CD4-positive, alpha-beta T cell treated with Interleukin-15 for 4 hours (primary cell): ENCODE data around the gene CLEC2B.

ENCODE experiments used
- DNase-seq: peaks from one replicate; pipeline ENCODE4 v3.0.0-alpha.2; 2020; ENCODE audit warnings: low spot score

CLEC2B gene

DNA sequence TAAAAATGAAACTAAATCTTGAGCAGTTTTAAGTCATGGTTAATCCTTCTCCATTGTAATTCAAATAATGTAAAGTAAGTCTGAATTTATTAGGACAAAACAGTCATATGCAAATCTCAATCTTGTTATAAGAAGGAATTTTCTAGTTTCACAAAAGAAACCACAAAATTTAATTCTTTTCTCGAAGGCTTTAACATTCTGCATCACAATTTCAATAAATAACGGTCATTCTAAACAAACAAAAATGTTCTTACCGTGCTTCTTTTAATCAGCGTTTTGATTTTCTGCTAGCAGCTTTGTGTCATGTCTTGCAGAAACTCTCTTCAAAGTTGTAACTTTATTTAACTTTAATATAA lies 225 bp downstream of the CLEC2B start:
- no peak for DNase-seq

DNA sequence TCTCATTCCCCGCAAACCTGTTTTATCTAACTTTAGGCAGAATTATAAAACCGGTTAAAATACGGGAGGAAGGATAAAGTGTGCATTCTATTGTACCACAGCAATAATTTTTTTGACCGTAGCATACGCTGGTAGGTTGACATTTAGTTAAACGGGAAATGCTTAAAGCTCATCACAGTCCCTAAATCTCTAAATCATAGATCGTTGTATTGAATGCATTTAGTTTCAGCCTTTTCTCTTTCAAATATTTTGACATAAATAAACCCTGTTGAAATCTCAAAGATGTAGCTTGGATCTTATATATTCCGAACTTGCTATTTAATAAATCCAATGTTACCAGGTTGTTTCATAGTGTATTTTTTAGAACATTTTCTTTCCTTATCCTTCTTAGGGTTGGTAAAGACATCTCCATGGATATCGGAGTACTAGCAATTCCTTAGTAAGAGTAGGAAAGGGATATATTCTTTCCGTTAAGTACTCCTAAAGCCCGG lies 798 bp downstream of the CLEC2B start:
- DNase-seq: no peak

DNA sequence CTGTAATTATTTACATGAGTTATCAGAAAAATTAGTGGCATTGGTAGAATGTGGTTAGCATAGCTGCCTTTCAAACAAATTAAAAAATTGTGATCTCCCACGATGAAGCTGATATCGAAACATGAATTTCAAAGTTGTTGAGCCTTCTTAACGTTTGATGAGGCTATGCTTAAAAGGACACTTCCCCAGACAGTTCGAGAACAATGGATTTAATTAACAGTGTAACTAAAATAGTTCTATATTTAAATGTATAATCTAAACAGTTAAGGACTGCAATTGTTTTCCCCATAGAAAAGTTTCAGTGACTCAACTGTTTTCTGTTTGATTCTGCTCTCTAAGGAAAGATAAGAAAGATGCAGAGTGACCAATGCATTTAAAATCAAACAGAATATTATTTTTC lies 1.6 kb downstream of the CLEC2B start:
- no peak for DNase-seq

DNA sequence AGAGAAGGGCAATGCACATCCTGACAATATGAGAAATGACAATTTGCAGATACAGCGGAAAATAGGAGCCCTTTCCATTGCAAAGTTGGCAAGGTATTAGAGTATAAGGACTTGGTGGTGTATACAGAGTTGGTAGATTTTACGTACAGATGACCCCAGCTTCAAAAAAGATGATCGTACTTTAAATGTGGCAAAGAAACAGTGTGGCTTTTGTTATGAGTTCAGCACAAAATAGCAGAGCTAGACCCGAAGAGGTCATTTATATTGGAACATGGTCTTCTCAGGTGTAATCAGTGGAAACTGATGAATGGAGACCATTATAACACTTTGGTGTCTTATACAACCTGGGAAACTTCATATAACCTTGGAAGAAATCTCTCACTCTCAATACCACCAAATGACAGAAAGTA lies 2.3 kb downstream of the CLEC2B start:
- no peak for DNase-seq

- no peak for DNase-seq
Measured at GRCh38 chr12:9864913-9865675, 4.1 kb downstream of the CLEC2B start.

DNA sequence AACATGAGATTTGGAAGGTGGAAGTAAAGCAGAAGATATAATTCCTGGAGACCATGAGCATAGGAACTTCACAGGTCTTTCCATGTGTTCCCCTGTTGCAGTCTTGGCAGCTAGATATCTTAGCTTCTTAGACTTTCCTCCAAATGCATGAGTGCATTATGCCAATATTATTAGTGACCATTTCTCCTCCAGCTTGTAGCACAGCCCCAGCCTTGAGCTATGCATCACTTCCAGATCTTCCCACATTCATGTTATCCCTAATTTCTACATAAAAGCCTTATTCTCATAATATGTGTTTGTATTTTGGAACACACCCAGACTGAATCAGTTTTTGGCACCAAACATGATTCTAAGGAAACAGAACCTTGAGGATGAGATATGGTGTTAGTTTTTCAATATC lies 11.0 kb downstream of the CLEC2B start:
- no peak for DNase-seq

- no peak for DNase-seq
Measured at GRCh38 chr12:9856894-9857293, 12.3 kb downstream of the CLEC2B start.

DNA sequence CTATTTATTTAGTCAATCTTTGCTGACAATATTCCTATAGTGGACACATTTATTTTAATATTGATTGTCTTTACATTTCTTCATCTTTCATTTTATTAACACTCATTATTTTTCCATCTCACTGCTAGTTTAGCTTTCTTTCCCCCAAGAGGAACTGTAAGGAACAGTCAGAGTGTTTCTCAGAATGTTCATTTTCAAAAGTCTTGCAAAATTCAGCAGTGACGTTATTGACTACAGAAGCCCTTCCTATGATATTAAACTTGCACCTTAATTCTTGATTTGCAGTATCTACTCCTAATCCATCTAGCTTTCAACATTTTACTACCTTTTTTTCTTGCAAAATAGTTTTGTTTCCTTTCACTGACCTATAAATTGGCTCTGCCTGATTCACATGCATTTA lies 13.0 kb downstream of the CLEC2B start:
- no peak for DNase-seq

DNA sequence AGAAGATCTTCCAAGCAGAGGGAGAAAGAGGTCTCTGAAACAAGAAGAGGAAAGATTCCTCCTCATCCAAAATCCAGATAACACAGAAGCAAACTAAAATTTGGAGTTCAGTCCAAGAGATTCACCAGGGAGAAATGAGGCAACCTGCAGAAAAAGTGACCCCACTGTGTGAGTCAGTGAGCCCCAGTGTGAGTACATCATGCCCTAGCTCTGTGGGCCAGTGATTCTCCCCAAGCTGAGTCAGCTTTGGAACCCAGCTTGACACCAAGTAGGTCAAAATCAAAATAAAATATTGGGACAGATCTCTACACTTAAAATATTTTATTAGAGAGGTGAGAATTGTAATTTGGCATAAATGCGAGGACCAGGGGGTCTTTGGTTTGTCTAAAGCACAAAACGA lies 17.2 kb downstream of the CLEC2B start:
- no peak for DNase-seq

- DNase-seq: no peak
Measured at GRCh38 chr12:9851050-9851449, 18.1 kb downstream of the CLEC2B start.

DNA sequence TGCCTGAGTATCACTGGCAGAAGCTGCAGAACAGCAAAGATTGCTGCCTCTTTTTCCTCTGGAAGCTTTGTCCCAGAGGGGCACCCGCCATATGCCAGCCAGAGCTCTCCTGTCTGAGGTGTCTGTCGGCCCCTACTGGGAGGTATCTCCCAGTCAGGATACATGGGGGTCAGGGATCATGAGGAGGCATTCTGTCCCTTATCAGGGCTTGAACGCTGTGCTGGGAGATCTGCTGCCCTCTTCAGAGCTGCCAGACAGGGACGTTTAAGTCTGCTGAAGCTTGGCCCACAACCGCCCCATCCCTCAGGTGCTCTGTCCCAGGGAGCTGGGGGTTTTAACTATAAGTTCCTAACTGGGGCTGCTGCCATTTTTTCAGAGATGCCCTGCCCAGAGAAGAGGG lies 20.3 kb downstream of the CLEC2B start:
- no peak for DNase-seq

GRCh38 chr12:9843407-9843806 lies 25.7 kb downstream of the CLEC2B start:
- no peak for DNase-seq

DNA sequence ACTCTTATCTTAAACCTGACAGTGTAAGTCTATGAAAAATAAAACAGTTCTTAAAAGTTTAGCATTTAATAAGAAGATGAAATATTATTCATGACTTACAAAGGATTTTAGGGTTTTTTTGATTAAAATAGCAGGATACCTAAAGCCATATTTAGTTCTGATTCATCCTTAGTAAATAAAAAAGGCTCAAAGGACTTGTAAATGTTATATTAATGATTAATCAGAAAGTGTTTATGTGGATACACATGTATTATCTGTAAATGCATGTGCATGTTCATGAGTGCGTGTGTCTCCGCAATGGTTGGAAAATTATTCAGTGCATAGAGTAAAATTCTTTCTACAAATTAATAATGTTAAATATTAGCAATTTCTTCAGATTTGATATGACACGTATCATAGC lies 37.4 kb downstream of the CLEC2B start:
- DNase-seq: no peak

GRCh38 chr12:9829982-9830381 lies 39.2 kb downstream of the CLEC2B start:
- no peak for DNase-seq

DNA sequence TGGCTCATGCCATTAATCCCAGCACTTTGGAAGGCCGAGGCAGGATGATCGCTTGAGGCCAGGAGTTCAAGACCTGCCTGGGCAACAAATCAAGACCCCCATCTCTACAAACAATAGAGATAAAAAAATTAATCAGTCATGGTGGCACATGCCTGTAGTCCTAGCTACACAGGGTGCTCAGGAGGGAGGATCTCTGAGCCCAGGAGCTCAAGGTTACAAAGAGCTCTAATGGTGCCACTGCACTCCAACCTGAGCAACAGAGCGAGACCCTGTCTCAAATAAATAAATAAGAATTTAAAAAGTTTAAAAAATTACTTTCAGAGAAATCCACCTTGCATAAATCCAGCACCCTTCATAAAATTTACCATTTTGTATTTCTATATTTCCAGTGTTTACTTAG lies 39.7 kb downstream of the CLEC2B start:
- DNase-seq: no peak

DNA sequence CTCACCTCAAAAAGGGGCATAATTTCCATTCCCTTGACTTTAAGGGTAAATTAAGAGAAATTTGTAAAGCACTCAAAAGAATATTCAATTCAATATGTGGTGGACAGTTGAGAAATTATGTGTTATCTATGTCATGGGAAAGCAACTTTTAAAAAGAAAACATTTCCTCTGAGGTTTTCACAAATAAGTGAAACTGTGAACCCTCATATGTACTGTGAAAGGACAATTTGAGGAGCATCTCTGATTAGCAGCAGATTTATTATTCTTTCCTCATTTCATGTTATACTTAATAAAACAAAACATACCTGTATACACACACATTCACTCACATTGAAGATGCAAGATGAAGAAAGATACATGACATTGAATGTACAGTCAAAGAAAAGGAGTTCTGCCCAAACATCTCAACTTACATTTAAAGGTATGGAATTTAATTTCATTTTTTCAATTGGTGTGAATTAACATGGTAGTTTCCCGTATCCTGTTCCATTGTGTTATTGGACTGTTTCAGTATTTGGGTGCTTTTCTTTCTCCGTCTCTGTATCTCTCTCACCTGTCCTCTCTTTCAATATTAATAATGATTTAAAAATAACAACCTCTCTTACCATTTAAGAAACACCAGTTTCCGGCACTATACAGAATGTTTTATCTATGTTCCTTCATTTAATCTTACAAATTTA lies 41.8 kb downstream of the CLEC2B start, which contains the start of gene KLRF1:
Gene KLRF1, plus strand, starts transcription at position 273 of the 680 bp plus-strand sequence. Its CDS starts 64 bp downstream, at position 337.
- no peak for DNase-seq

DNA sequence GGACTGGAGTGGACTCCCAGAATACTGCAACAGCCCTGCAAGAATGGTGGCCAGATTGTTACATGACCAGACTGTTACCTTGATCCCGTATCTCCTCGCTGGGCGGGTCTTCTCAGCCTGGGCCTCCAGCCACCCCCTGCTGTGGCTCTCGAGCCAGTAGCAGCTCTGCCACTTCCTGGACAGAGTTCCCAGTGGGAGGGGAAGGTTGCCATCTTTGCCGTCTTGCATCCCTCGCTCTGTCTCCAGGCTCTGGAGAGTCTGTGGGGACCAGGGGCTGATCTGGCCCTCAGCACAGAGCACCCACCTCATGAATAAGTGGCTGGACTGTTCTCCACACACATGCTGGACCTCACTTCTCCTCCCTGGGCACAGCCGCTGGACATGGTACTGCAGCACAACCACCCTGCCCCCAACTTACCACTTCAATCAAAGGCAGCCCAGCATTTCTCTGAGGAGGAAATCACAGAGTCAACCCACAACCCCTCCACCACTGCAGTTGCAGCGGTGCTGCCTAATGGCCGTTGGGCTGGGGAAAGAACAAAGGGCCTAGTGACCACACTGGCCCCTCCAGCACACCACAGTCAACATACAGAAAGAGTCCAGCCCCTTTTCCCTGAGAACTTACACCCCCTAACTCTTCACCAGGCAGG lies 48.7 kb downstream of the CLEC2B start:
- DNase-seq: no peak

DNA sequence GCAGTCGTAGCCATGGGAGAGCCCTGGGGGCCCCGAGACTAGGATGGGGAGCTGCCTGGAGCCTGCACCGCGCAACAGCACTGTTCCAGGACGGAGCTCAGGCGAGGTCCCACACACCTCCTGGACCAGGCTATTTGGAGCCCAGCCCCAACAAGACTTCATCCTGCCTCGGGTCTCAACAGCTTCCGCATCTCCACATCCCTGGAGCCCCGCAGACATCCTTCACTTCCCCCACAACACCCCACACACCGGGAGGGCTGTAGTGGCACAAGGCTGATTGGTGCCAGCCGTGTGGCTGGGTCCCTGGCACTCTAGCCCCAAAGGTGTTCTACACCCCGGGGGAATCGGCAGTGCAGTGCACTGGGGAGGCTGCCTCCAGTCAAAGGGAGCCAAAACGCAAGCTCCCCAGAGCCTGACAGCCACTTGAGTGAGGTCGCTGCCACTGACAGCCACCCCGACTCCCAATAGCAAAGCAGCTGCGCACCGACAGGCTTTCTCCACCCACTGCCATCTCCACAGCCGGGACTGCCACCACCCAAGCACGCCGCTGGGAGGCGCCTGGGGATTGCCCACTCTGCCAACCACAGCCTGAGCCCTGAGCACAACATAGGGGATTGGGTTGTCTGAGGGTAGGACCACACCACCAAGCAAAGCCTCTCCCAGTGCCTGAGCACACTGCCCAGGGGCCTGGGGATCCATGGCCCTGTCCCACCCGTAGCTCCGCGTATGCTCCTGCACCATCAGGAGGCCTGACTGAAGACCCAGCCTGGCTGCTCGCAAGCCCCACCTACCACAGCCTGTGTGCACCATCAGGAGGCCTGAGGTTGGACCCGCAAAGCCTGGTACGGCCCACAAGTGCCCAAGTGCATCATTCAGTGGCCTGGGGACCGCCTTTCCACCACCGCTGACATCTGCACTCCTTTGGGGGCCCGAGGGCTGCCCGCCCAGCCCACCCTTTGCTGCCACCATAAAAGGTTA lies 55.0 kb downstream of the CLEC2B start:
- peak; percentile 93 for DNase-seq

GRCh38 chr12:9811621-9812020 lies 57.5 kb downstream of the CLEC2B start:
- no peak for DNase-seq

DNA sequence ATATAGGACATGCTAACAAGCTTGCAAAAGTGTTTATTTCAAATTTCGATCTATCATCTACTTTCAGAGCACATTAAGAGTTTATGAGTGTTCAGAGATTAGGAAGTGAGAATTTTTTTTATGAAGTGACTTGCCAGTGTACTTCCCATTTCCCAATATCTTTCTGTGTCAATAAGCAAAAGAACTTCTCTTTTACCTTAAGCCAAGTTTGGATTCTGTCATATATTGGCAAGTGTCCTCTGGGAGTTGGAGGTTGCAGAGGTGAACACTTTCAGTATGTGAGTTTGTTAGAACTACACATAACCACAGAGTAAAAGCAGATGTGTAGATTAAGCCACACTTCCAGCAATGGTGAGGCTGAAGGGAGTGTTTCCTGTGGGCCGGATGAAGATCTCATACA lies 58.5 kb downstream of the CLEC2B start:
- DNase-seq: no peak

GRCh38 chr12:9809866-9810265 lies 59.3 kb downstream of the CLEC2B start:
- DNase-seq: no peak

GRCh38 chr12:9809338-9809737 lies 59.8 kb downstream of the CLEC2B start:
- no peak for DNase-seq
